Glutamatergic neuron (in vitro differentiated cells): ENCODE results near the gene CARD9. TPM values are rescaled to one million over a fixed set of nuclear protein-coding genes. Genes with fewer than 3 reads are reported as not detected.

Source experiments
- DNase-seq: peaks from one replicate; pipeline ENCODE4 v3.0.0; 2022
- H3K27ac Mint-ChIP-seq: one replicate; pipeline ENCODE4 v1.8.0; 2020; ENCODE audit warnings: mild to moderate bottlenecking, mixed read lengths, inconsistent platforms; ENCODE audit not compliant: unreplicated experiment
- H3K27me3 Mint-ChIP-seq: one replicate; pipeline ENCODE4 v1.8.0; 2020; ENCODE audit warnings: mild to moderate bottlenecking, moderate library complexity, mixed read lengths, inconsistent platforms; ENCODE audit not compliant: unreplicated experiment
- H3K36me3 Mint-ChIP-seq: one replicate; pipeline ENCODE4 v1.8.0; 2020; ENCODE audit warnings: mild to moderate bottlenecking, mixed read lengths, inconsistent platforms; ENCODE audit not compliant: unreplicated experiment
- H3K4me1 Mint-ChIP-seq: one replicate; pipeline ENCODE4 v1.8.0; 2020; ENCODE audit warnings: mild to moderate bottlenecking, low read depth, mixed read lengths, inconsistent platforms; ENCODE audit not compliant: unreplicated experiment
- H3K4me3 Mint-ChIP-seq: one replicate; pipeline ENCODE4 v1.8.0; 2020; ENCODE audit warnings: mild to moderate bottlenecking, mixed read lengths, inconsistent platforms; ENCODE audit not compliant: unreplicated experiment
- H3K9me3 Mint-ChIP-seq: one replicate; pipeline ENCODE4 v1.8.0; 2020; ENCODE audit warnings: mild to moderate bottlenecking, moderate library complexity, mixed read lengths, inconsistent platforms; ENCODE audit not compliant: unreplicated experiment
- total RNA-seq: library from RNA; stranded (reverse); fragmentation: NEBNext Ultra II Directional; extraction: Animal tissue kit (Norgen Biotek cat#: 25700); gene quantifications from one replicate; pipeline ENCODE4 v1.2.1, GENCODE V29; 2021; ENCODE audit not compliant: unreplicated experiment
- TF ChIP-seq, protein P1 (sequence below): fragments of 200-600 bp; sonication (generic); IDR thresholded peaks from one replicate; pipeline ENCODE4 v1.5.0; 2021; ENCODE audit not compliant: partially characterized antibody, unreplicated experiment

CARD9 gene
- total RNA-seq, 1 donor from 2014 or later = 4.1 TPM

- no peak for DNase-seq
- Mint-ChIP-seq H3K4me3 (no peak overlapping the region), H3K36me3 (no peaks in the 10 kb centered on the region), H3K9me3 (no peaks in the 10 kb centered on the region), H3K27me3 (no peaks in the 10 kb centered on the region), H3K4me1 (no peaks in the 10 kb centered on the region), H3K27ac (no peak overlapping the region)
- TF ChIP-seq, protein P1, sequence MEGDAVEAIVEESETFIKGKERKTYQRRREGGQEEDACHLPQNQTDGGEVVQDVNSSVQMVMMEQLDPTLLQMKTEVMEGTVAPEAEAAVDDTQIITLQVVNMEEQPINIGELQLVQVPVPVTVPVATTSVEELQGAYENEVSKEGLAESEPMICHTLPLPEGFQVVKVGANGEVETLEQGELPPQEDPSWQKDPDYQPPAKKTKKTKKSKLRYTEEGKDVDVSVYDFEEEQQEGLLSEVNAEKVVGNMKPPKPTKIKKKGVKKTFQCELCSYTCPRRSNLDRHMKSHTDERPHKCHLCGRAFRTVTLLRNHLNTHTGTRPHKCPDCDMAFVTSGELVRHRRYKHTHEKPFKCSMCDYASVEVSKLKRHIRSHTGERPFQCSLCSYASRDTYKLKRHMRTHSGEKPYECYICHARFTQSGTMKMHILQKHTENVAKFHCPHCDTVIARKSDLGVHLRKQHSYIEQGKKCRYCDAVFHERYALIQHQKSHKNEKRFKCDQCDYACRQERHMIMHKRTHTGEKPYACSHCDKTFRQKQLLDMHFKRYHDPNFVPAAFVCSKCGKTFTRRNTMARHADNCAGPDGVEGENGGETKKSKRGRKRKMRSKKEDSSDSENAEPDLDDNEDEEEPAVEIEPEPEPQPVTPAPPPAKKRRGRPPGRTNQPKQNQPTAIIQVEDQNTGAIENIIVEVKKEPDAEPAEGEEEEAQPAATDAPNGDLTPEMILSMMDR = no peak
These were observed 7.8 kb upstream of the CARD9 start for GRCh38 chr9:136381311-136381710.

- no peak overlapping the region for H3K27ac Mint-ChIP-seq
- H3K4me3 Mint-ChIP-seq = no peak overlapping the region
These were observed 6.9 kb upstream of the CARD9 start for GRCh38 chr9:136380381-136380780.

GRCh38 chr9:136379891-136380290 lies 6.4 kb upstream of the CARD9 start:
- H3K27ac Mint-ChIP-seq = no peak overlapping the region
- no peaks in the 10 kb centered on the region for H3K9me3 Mint-ChIP-seq

More at GRCh38 chr9:136380381-136380780, 6.9 kb upstream of the CARD9 start:
- TF ChIP-seq, protein P1 = no peak
- H3K27me3 Mint-ChIP-seq = no peaks in the 10 kb centered on the region
- no peaks in the 10 kb centered on the region for H3K36me3 Mint-ChIP-seq
- H3K9me3 Mint-ChIP-seq = no peaks in the 10 kb centered on the region
- no peak for DNase-seq
- peaks cover 1% of the 10 kb centered on the region for H3K4me1 Mint-ChIP-seq

GRCh38 chr9:136379401-136379800 lies 5.9 kb upstream of the CARD9 start:
- TF ChIP-seq, protein P1 = no peak
- H3K4me1 Mint-ChIP-seq = peaks cover 8% of the 10 kb centered on the region
- no peaks in the 10 kb centered on the region for H3K36me3 Mint-ChIP-seq
- H3K27ac Mint-ChIP-seq = no peak overlapping the region
- no peak for DNase-seq
- H3K4me3 Mint-ChIP-seq = no peak overlapping the region
- peaks cover 3% of the 10 kb centered on the region for H3K27me3 Mint-ChIP-seq
- no peaks in the 10 kb centered on the region for H3K9me3 Mint-ChIP-seq

More at GRCh38 chr9:136379891-136380290, 6.4 kb upstream of the CARD9 start:
- H3K4me3 Mint-ChIP-seq = no peak overlapping the region
- no peak for DNase-seq
- peaks cover 3% of the 10 kb centered on the region for H3K4me1 Mint-ChIP-seq
- TF ChIP-seq, protein P1 = no peak
- peaks cover under 1% of the 10 kb centered on the region for H3K27me3 Mint-ChIP-seq
- no peaks in the 10 kb centered on the region for H3K36me3 Mint-ChIP-seq

- no peak overlapping the region for H3K27ac Mint-ChIP-seq
These were observed 5.5 kb upstream of the CARD9 start for GRCh38 chr9:136379003-136379287.

More at GRCh38 chr9:136379003-136379287, 5.5 kb upstream of the CARD9 start:
- H3K4me1 Mint-ChIP-seq = peaks cover 9% of the 10 kb centered on the region
- TF ChIP-seq, protein P1 = no peak
- no peaks in the 10 kb centered on the region for H3K9me3 Mint-ChIP-seq
- no peak overlapping the region for H3K4me3 Mint-ChIP-seq
- no peaks in the 10 kb centered on the region for H3K36me3 Mint-ChIP-seq
- no peak for DNase-seq
- H3K27me3 Mint-ChIP-seq = peaks cover 3% of the 10 kb centered on the region
